Central memory CD4-positive, alpha-beta T cell (primary cell): ENCODE measurements around the gene INTS14.
A peak's percentile ranks its signal among the peaks of the same experiment; 100 is the strongest.
"Not testable (repeated sequence)": the region's sequence is repeated elsewhere in the genome, so short reads cannot be mapped to it uniquely, and the experiment has no call there.

Experiments
- DNase-seq: peaks from one replicate; pipeline ENCODE4 v3.0.0; 2022

INTS14 gene

DNA sequence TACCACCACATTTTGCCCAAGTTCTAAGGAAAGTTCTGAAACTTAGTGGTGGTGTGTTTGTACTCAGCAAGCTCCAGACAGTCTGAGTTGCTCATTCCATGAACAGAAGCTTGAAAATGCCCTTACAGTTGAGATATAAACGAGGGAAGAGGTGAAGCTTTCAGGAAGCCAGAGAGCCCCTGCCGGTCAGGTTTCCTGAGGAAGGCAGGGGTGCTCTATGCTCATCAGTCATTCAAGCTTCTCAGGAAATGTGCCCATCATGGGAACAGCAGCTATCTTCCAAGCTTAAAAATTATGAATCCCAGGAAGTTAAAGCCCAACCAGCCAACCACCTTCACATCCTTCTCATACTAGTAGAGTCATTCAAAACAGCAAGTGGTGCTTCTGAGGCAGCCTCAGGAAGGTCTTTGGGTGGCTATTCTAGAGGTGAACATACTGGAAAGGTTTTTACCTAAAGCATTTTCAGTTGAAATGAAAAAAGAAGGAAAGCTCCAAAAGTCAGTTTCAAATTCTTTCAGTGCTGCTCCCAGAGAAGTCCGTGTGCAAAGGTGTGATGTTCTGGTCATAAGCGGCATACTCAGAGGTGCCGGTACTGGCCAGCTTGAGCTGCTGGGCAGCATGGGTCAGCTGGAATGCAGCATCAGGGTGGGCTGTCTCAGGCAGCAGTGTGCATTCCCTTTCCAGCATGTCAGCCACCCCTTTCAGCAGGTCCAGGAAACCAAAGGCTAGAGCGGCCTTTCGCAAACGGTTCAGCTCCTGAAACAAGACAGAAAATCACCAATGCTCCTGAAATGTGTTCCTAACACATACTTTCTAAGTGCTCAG, 31.8 kb downstream of the INTS14 start:
- no peak for DNase-seq

DNA sequence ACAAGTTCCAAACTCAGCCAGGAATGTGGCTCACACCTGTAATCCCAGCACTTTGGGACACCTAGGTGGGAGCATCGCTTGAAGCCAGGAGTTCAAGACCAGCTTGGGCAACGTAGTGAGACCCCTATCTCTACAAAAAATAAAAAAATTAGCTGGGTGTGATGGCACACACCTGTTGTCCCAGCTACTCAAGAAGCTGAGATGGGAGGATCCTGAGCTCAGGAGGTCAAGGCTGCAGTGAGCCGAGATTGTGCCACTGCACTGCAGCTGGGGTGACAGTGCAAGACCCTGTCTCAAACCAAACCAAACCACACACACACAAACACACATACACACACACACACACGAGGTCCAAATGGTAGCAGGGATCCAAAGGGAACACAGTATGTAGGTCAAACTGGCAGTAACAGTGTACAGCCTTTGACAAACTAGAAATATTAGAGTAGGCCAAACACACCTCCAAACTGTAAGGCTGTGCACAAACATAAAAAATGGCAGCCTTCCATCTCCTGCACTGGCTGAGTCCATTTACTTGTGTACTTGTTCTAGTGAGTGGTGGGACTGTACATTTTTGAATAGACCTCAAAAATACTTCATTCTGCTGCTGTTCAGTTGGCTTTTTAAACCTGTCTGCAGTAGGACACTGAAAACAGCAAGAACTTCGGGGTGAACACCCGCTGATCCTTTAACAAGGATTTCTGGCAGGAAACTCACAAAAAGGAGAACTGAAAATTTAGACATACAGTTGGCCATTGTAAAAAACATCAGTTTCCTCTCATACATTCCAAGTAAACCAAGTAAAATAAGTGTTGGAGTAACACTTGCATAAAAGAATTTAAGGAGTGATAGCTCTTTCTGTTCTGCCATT, 33.6 kb downstream of the INTS14 start:
- no peak for DNase-seq

DNA sequence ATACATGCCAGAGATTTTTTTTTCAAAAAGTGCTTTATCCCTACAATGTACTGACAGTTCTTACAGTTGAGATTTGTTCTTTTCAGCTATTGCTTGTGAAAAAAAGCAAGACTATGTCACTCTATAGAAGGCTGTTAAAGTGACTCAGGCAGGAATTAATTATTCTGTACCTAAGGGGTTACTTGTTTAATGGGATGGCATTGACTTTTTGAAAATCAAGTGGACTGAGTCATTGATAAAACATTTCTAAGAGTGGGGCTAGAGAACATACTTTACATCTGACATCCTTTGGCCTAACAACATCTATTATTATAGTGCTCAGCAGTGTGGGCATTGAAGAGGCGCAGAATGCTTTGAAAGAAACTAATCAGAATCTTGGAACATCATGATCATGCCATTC, 34.3 kb downstream of the INTS14 start:
- DNase-seq, result no peak

DNA sequence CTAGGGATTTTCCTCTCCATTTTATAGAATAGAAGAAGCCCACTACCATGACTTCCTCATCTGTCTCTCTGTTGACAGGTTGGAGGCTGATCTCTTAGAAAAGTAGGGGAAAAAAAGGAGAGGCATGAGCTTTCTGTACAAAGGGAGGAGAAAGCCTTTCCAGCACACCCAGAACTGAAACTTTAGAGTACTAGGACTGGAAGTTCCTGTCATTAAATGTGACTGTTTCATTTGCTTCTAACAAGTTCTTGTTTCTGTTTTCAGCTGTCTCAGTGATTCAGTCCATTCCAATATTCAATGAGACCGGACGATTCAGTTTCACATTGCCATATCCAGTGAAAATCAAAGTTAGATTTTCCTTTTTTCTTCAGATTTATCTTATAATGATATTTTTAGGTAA, 39.0 kb downstream of the INTS14 start:
- DNase-seq, result no peak

DNA sequence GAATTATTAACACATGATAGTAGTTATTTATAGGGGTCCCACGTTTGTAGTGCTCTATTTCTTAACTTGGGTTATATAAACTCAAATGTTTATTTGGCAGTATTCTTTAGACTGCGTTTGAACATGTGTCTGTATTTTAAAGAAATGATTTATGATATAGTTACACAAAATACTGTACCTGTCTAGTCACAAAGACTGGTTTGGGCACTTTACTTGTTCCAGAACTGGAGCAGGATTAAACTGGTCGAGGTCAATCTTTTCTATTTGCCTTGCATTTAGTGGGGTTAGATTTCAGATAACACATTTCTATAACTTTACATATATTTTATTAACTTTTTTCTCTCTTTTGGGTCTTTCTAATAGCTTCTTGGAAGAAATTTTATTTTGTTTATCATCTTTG, 41.2 kb downstream of the INTS14 start:
- no peak for DNase-seq

DNA sequence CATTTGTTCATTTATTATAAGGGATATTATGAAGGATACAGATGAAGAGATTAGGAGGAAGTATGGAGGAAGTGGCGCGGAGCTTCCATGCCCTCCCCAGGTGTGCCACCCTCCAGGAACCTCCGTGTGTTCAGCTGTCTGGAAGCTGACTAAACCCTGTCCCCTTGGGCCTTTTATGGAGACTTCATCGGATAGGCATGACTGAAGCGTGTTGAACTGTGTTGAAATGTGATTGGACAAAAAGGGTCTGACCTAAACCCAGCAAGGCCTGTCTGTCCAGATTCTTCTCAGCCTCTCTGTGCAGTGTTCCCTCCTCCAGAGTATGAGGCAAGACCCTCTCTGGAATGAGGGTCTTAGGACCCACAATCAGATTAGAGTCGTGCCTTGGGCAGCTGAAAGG, 49.0 kb downstream of the INTS14 start:
- no peak for DNase-seq

DNA sequence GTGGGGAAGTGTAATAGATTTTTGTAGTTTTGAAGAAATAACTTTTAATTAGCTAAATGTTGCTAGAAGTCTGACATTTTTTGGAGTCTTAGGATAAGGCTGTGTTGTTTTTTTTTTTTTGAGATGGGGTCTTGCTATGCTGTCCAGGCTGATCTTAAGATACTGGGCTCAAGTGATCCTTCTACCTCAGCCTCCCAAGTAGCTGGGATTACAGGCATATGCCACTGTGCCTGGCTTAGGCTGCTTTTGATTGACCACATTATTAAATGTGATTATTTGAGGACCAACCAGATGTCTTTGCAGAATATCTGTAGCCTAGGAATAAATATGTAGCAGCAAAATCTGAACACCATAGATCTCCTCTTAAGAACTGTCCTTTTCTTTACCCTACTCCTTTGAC, 51.0 kb downstream of the INTS14 start:
- no peak for DNase-seq

DNA sequence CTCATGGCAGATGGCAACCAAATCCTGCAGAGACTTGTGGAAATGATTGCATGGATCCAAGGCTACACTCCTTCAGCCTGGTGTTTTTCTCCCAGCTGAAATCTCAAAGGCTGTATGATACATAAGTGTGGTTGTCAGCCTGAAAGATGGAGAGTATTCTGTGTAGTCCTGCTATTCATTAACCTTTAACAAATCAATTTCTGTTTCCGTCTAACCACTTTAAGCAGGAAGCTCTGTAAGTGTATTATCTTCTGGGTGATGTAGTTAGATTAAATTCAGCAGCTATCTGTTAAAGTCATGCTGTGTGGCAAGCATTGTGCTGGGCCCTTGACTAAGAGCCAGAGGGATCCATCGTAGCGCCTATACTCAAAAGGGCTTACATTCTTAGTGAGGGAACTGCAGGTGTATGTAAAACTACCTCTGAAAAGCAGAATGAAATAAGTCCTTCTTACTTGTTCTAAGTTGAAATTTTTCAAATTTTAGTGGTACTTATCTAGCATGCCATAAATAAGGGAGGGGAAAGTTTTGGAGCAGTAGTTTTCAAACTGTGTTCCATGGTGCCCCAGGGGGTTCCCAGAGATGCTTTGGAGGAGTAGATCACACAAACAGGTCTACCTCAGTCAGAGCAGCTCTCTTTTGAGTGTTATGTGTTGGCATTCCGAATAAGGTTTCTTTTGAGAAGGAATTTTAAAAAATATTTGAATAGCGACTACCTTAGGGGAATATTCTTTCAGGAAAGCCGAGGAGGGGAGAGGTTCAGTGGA, 51.8 kb downstream of the INTS14 start:
- DNase-seq, result no peak

DNA sequence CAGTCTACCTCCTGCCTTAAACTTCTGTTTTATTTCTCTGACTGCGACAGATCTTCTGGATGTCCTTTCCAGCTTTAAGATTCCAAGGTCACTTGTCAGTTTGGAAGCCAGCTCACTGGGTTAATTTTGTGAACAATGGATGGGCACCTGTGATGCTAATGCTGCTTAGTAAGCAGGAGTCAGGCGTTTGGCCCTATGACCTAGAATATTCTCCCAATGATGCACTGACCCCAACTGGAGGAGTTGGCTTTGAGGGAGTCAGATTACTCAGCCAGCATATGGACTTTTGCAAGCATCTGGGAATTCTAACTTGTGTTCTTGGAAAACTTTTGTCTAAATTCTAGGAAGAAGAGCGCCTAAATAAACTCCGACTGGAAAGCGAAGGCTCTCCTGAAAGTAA, 52.6 kb downstream of the INTS14 start:
- no peak for DNase-seq

DNA sequence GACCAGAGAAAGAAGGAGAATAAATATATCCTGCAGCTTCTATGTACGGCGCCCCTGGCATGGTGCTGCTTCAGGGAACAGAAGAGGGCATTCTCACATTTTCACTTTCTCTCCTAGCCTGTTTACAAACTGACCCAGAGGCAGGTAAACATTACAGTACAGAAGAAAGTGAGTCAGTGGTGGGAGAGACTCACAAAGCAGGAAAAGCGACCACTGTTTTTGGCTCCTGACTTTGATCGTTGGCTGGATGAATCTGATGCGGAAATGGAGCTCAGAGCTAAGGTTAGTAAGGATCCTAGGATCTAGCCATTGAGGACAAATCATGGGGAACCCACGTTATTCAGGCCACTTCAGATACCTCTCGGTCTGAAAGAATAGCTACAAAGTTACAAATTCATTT, 54.3 kb downstream of the INTS14 start:
- no peak for DNase-seq

DNA sequence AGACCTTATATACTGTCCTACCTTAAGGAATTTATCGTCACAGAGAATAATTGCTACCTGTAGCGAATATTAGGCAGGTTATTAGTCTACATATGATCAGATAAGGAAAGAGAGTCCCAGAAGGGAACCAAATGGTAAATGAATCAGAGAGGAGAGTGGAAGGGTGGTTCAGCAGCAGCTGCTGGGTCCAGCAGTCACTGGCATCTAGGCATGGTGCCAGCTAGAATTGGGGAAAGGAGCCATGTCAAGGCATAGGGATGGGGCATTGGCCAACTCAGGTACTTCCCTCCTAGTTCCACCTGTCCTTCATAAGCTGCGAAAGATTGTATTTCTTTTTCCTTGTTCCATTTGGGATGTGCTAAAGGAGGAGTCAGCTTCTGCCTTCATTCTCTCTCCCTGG, 57.2 kb downstream of the INTS14 start:
- DNase-seq, result no peak

DNA sequence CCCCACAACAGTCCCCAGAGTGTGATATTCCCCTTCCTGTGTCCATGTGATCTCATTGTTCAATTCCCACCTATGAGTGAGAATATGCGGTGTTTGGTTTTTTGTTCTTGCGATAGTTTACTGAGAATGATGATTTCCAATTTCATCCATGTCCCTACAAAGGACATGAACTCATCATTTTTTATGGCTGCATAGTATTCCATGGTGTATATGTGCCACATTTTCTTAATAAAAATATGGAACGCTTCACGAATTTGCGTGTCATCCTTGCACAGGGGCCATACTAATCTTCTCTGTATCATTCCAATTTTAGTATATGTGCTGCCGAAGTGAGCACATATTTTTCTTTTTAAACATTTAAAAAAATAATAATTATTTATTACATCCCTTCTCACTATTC, 58.1 kb downstream of the INTS14 start:
- DNase-seq, result not testable (repeated sequence)

DNA sequence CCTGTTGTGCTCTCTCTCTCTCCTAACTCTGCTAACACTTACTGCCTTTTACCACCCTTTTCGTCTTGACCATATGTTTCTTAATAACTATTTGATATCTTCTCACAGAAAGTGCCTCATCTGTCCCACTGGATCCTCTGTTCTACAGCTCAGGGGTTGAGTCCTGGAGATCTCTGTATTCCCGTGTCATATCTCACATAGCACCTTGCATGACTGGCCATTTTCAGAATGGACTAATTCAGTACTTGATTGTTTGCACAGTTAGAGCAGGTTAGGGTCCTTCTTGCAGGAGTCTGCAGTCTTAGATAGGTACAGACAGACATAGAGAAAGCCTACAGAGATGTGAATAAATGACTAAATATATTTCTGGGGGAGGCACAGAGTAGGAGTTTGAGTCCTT, 59.7 kb downstream of the INTS14 start:
- DNase-seq, result no peak

DNA sequence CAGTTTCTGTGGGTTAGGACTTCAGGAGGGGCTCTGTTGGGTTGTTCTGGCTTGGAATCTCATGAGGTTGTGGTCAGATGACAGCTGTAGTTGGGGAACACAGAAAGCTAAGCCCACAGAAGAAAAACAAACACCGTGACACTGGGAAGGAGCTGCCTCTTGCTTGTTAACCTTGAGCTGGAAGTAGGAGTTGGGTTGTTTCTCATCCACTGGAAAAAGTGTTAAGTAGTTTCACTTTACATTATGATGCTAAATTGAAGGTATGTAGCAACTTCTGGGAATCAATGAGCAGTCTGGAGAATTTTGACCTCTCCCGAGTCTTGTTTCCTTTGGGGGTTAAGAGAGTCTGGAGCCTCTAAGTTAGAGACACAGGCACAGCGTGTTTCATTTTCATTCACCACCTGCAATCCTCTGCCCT, 60.2 kb downstream of the INTS14 start:
- DNase-seq, result no peak

DNA sequence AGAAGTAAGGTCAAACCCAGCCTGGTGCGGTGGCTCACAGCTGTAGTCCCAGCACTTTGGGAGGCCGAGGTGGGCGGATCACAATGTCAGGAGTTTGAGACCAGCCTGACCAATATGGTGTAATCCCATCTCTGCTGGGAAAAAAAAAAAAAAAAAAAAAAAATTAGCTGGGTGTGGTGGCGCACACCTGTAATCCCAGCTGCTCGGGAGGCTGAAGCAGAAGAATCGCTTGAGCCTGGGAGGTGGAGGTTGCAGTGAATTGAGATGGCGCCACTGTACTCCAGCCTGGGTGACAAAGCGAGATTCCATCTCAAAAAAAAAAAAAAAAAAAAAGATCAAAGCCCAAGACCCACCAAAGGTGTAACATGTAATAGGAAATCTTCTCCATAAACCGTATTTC, 61.6 kb downstream of the INTS14 start:
- DNase-seq, result not testable (repeated sequence)

DNA sequence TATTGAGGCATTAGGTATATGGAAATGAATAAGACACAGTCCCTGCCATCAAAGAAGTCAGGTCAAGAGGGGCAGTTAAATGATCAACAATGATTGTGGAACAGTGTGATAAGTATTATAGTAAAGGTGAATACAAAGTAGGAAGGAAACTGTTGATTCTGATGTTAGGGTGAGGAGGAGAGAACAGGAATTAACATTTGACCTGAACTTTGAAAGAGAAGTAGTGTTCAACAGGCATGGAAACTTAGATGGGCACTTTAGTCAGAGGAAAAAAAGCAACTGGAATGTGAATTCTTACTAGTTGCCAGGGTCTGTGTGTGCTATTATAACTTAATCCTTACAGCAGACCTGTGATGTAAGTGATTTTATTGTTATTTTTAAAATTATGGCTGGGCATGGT, 63.1 kb downstream of the INTS14 start:
- DNase-seq, result no peak

DNA sequence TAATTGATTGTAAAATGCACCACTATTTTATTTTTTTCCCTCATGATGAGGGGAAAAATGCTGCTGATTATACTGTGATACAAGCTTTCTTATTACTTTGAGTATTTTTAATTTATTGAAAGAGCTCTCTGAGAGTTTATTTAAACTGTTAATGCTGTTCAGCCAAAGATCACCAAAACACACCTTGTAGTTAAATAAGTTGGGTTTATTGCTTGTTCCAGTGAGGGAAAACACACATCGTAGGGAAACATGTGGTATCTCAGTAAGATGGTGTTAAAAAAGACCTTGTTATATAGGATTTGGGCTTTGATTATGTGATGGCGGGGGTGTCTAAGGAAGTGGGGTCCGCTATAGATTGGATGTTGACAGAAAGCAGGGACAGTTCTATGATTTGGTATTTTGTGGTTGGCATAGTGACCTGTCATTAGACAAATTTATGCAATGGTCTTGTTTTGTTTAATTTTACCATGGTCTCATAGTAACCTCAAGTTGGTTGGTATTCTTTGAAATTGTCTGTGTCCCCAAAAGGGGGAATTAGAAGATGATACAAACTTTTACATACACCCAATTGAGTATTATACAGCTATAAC, 69.6 kb downstream of the INTS14 start:
- DNase-seq, result no peak

DNA sequence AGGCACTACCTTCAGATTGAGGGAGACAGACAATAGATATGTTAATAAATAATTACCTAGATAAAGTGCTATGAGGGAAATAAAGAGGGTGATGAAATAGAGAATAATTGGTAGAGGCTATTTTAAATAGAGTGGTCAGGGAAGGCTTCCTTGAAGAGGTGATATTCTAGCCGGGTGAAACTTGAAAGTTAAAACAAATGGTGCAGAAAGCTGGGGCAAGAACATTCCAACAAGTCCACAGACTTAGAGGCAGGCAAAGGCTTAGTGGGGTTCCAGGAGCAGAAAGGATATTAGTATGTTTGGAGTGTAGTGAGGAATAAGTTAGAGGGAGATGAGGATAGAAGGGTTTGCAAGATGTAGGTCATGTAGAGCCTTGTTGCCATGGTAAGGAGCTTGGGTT, 70.6 kb downstream of the INTS14 start:
- no peak for DNase-seq

DNA sequence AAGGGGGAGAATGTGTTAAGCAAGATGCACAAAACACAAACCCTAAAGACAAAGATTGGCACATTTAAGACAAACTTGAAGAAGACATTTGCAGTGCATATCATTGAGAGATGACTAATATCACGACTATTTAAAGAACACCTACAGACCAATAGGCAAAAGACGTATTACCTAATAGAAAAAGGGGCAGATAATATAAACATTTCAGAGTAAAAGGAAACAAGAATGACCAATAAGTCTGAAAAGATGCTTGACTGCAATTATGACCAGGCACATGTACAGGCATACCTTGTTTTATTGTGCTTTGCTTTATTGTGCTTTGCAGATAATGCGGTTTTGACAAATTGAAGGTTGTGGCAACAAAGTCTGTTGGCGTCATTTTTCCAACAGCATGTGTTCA, 75.7 kb downstream of the INTS14 start:
- DNase-seq, result no peak

DNA sequence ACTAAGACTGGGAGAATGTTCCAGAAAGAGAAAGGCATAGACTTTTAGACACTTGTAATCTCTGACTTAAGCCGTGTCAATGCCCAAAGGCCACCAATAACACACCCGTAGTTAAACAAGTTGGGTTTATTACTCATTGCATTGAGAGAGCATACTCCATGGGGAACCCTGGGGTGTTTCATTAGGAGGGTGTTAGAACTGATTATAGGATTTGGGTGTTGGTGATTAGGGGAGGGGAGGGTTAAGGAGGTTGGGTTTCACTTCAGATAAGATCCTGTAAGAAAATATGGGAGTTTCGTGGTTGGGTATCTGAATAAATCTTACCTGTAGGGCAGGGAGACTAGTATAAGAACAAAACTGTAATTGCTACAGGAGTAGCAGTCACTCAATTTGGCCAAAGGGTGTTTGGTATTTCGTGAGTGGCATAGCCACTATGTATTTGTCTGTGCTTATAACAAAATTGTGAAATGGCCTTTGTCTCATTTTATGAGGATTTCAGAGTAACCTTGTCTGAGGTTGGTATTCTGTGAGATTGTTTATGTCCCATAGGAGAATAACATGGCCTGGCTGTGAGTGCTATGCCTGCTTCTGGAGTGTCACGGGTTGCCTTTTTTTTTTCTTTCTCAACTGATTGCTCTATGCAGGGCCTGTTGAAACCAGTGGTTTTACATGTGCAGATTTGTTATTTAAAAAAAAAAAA, 77.7 kb downstream of the INTS14 start:
- no peak for DNase-seq

DNA sequence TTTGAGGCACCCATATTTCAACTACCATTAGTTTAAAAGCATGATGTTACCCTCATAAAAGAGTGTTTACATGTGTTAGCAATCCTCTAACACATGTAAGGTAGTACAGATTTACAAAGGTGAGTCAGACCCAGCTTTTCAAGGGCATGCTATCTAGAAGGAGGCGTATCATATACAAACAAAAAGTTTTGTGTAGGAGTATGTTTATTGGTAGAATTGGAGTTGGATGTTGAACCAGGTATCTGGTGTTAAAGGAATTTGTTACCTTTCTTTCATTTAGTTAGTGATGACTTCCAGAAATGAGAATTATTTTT, 78.2 kb downstream of the INTS14 start:
- DNase-seq, result no peak

DNA sequence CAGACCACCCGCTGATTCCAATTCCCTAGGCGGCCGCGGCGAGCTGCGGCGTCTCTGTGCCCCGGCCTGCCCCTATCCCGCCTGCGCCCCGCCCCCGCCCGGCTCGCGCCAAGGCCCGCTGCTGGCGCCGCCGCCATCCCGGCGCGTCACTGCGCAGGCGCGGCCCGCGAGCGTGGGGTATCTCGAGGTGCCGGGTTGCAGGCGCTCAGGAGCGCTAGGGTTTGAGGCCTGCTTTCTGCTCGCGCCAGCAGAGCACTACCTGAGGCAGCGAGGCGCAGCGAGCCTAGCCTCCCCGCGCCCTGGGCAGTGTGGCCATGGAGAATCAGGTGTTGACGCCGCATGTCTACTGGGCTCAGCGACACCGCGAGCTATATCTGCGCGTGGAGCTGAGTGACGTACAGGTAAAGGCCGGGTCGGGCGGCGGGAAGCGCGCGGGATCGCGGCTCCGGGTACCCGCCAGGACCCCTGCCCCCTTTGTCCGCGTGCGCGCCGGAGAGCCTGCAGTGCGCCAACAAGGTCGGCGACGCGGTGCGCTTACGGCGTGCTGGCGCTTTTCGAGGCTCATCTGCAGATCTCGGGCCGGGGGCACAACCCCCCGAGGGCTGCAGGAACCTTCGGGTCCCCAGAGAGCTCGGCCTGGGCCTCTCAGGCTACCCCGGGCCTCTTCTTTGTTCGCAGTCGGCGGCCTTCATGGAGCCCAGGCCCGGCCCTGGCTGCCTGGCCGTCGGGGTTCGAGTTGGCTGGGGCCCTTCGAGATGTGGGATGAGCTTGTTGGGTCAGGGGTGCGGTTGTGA, 80.4 kb downstream of the INTS14 start, which contains the start of gene HACD3:
Gene HACD3 (plus strand): TSS at position 146 of the 794 bp plus-strand sequence. CDS start 169 bp downstream, at position 315.
- peak; percentile 86 for DNase-seq
